MM.1S (cell line): Measurements from ENCODE around the gene HCN4.

Source experiments
- DNase-seq: peaks from one replicate; pipeline ENCODE4 v3.0.0-alpha.2; 2015
- H2AFZ ChIP-seq: fragments of 300-600 bp; sonication (generic); 2 replicates; pipeline ENCODE4 v1.6.0; 2016; ENCODE audit warnings: antibody characterized with exemption, low read length
- H3F3A ChIP-seq: fragments of 300-600 bp; sonication (generic); 2 replicates; pipeline ENCODE4 v1.6.1; 2016; ENCODE audit warnings: mild to moderate bottlenecking, antibody characterized with exemption, low read length, moderate library complexity, mixed read lengths; ENCODE audit not compliant: insufficient read depth
- H3K27ac ChIP-seq: fragments of 300-600 bp; sonication (generic); 2 replicates; pipeline ENCODE4 v1.5.1; 2016; ENCODE audit warnings: mild to moderate bottlenecking, low read length
- H3K27me3 ChIP-seq: fragments of 300-600 bp; sonication (generic); replicated peaks from 2 replicates; pipeline ENCODE4 v1.6.0; 2016; ENCODE audit warnings: low read length; ENCODE audit not compliant: insufficient read depth
- H3K36me3 ChIP-seq: fragments of 300-600 bp; sonication (generic); replicated peaks from 2 replicates; pipeline ENCODE4 v1.6.1; 2016; ENCODE audit warnings: mild to moderate bottlenecking, low read length, mixed read lengths; ENCODE audit not compliant: insufficient read depth
- H3K4me1 ChIP-seq: fragments of 300-600 bp; sonication (generic); 2 replicates; pipeline ENCODE4 v1.6.1; 2016; ENCODE audit warnings: low read length, mixed read lengths
- H3K4me2 ChIP-seq: fragments of 300-600 bp; sonication (generic); 2 replicates; pipeline ENCODE4 v1.6.0; 2016; ENCODE audit warnings: low read depth, low read length
- H3K4me3 ChIP-seq: fragments of 300-600 bp; sonication (generic); 2 replicates; pipeline ENCODE4 v1.5.1; 2016; ENCODE audit warnings: low read length, mixed read lengths
- H3K79me2 ChIP-seq: fragments of 300-600 bp; sonication (generic); 2 replicates; pipeline ENCODE4 v1.6.1; 2016; ENCODE audit warnings: mixed run types, low read length, mixed read lengths
- H3K9ac ChIP-seq: fragments of 300-600 bp; sonication (generic); 2 replicates; pipeline ENCODE4 v1.6.1; 2016; ENCODE audit warnings: low read length, mixed read lengths
- H3K9me2 ChIP-seq: fragments of 300-600 bp; sonication (generic); replicated peaks from 2 replicates; pipeline ENCODE4 v1.6.1; 2016; ENCODE audit warnings: mild to moderate bottlenecking, low read length, mixed read lengths; ENCODE audit not compliant: insufficient read depth
- H3K9me3 ChIP-seq: fragments of 300-600 bp; sonication (generic); replicated peaks from 2 replicates; pipeline ENCODE4 v1.6.1; 2016; ENCODE audit warnings: mild to moderate bottlenecking, low read length, mixed read lengths; ENCODE audit not compliant: insufficient read depth
- H4K20me1 ChIP-seq: fragments of 300-600 bp; sonication (generic); 2 replicates; pipeline ENCODE4 v1.6.1; 2016; ENCODE audit warnings: mild to moderate bottlenecking, low read length, moderate library complexity, mixed read lengths; ENCODE audit not compliant: insufficient read depth
- CTCF ChIP-seq: fragments of 300-600 bp; sonication (generic); IDR thresholded peaks from 2 replicates; pipeline ENCODE4 v1.5.1; 2016; ENCODE audit warnings: antibody characterized with exemption, low read length, mixed read lengths
- EZH2 ChIP-seq: fragments of 300-600 bp; sonication (generic); optimal IDR thresholded peaks from 2 replicates; pipeline ENCODE3; 2017; ENCODE audit warnings: low read depth, mild to moderate bottlenecking, antibody characterized with exemption, low read length, mixed read lengths
- EZH2phosphoT487 ChIP-seq: fragments of 300-600 bp; sonication (generic); IDR thresholded peaks from 2 replicates; pipeline ENCODE4 v1.6.1; 2018; ENCODE audit warnings: antibody characterized with exemption, low read length

HCN4 gene

DNA sequence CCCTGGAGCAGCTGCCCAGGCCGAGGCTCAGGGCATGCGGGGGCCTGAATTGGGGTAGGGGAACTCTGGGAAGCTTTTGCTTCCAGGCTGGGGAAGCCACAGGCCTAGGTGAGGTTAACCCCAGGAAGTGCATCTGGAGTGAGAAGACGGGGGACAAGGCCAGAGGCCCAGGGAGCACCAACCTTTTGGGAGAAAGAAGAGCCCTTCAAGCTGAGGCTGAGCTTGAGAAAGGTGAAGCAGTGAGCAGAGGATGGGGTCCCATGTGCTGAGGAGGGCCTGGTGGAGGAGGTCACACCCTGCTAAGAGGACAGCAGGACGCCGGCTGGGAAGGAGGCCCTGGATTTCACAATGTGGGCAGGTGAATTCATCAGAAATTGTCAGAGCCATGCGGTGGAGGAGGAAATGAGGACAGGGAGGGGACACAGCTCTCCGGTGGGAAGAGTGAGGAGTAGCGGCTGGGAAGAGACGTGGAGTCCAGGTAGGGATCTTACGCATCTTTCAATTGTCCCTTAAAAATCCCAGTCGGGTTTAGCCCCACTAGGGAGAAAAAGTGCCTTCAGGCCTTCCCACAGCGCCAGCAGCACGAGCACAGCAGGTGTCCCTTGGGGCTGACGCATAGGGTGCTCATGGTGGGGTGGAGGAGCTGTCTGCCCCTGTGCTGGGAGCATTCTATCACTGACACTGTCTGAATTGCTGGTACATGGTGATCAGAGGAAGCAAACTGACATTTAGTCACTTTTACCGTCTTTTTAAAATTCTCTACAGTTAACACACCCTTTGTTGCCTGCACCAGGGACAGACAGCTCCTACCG is 50.9 kb downstream of the HCN4 start:
- Histone ChIP-seq H3K4me2 (no peak overlapping the region), H3F3A (no peaks in the 10 kb centered on the region), H3K27me3 (no peaks in the 10 kb centered on the region), H3K4me1 (no peaks in the 10 kb centered on the region), H3K79me2 (no peaks in the 10 kb centered on the region), H3K27ac (no peak overlapping the region), H4K20me1 (no peaks in the 10 kb centered on the region), H2AFZ (no peak overlapping the region), H3K36me3 (no peaks in the 10 kb centered on the region), H3K4me3 (no peak overlapping the region), H3K9me3 (no peaks in the 10 kb centered on the region), H3K9ac (no peak overlapping the region), H3K9me2 (no peaks in the 10 kb centered on the region)
- no peak for TF ChIP-seq EZH2
- no peak for TF ChIP-seq EZH2phosphoT487
- TF ChIP-seq CTCF = no peak
- no peak for DNase-seq

DNA sequence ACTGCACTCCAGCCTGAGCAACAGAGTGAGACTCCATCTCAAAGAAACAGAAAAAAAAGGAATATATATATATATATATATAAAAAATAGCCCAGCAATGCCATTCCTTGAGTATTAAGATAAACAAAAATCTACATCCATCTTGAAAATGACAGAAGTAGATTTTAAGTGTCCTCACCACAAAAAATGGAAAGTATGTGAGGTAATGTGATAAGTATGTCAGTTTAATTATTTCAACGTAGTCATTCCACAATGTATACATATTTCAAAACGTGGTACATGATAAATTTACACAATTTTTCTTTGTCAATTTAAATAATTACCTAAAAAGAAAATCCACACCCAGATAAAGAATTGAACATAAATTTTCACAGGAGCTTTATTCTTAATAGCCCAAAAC is 54.9 kb downstream of the HCN4 start:
- no peaks in the 10 kb centered on the region for H3K9me3 ChIP-seq
- H3K4me3 ChIP-seq = no peak overlapping the region
- H3K27ac ChIP-seq = no peak overlapping the region
- H2AFZ ChIP-seq = no peak overlapping the region
- TF ChIP-seq CTCF (no peak), EZH2phosphoT487 (no peak), EZH2 (no peak)
- no peaks in the 10 kb centered on the region for H3K9me2 ChIP-seq
- H3K9ac ChIP-seq = no peak overlapping the region
- no peak for DNase-seq
- H4K20me1 ChIP-seq = no peaks in the 10 kb centered on the region
- H3K4me1 ChIP-seq = no peaks in the 10 kb centered on the region
- no peaks in the 10 kb centered on the region for H3F3A ChIP-seq
- H3K36me3 ChIP-seq = no peaks in the 10 kb centered on the region
- no peaks in the 10 kb centered on the region for H3K27me3 ChIP-seq
- no peak overlapping the region for H3K4me2 ChIP-seq
- H3K79me2 ChIP-seq = no peaks in the 10 kb centered on the region

DNA sequence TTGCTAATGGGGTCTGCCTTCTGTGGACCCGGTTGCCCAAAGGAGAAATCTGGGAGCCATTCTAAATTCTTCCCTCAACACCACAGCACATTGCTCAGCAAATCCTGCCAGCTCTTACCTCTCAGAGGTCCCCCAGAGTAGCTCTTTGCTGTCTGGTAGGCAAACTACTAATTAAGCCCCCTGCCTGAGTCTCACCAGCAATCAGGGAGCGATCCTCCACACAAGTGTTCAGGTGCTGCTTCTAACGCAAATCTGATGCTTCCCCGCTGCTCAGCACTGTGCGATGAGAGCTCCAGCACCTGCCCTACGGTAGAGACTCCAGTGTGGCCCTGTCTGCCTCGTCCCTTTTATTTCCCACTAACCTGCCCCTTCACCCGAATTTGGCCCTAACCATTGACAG is 60.5 kb downstream of the HCN4 start:
- H3K4me3 ChIP-seq = no peak overlapping the region
- H3F3A ChIP-seq = no peaks in the 10 kb centered on the region
- TF ChIP-seq EZH2 (no peak), CTCF (no peak), EZH2phosphoT487 (no peak)
- no peaks in the 10 kb centered on the region for H3K9me2 ChIP-seq
- no peaks in the 10 kb centered on the region for H3K9me3 ChIP-seq
- H3K9ac ChIP-seq = no peak overlapping the region
- no peaks in the 10 kb centered on the region for H3K79me2 ChIP-seq
- no peak overlapping the region for H3K27ac ChIP-seq
- no peak overlapping the region for H2AFZ ChIP-seq
- H3K4me2 ChIP-seq = no peak overlapping the region
- no peak for DNase-seq
- H3K36me3 ChIP-seq = no peaks in the 10 kb centered on the region
- H3K4me1 ChIP-seq = no peaks in the 10 kb centered on the region
- H3K27me3 ChIP-seq = no peaks in the 10 kb centered on the region
- no peaks in the 10 kb centered on the region for H4K20me1 ChIP-seq
